Neural progenitor cell (in vitro differentiated cells): ENCODE data around the gene KCNQ1. TPM values are rescaled to one million over a fixed set of nuclear protein-coding genes. Genes with fewer than 3 reads are reported as not detected.
A peak's percentile ranks its signal among the peaks of the same experiment; 100 is the strongest.

Experiments
- DNase-seq: peaks from one replicate; pipeline ENCODE4 v3.0.0-alpha.2; 2016; ENCODE audit warnings: low spot score
- H2AFZ ChIP-seq: fragments of 200-600 bp; sonication (generic); replicated peaks from 2 replicates; pipeline ENCODE4 v1.6.1; 2016; ENCODE audit warnings: antibody characterized with exemption
- H3F3A ChIP-seq: fragments of 200-600 bp; sonication (generic); 2 replicates; pipeline ENCODE4 v1.6.1; 2016; ENCODE audit warnings: antibody characterized with exemption, low read depth
- H3K27ac ChIP-seq: fragments of 200-600 bp; sonication (generic); 2 replicates; pipeline ENCODE4 v1.5.1; 2016; ENCODE audit warnings: mild to moderate bottlenecking
- H3K27me3 ChIP-seq: fragments of 200-600 bp; sonication (generic); 2 replicates; pipeline ENCODE4 v1.6.1; 2016; ENCODE audit warnings: mild to moderate bottlenecking, moderate library complexity
- H3K36me3 ChIP-seq: fragments of 200-600 bp; sonication (generic); 2 replicates; pipeline ENCODE4 v1.5.1; 2016
- H3K4me1 ChIP-seq: fragments of 200-600 bp; sonication (generic); 2 replicates; pipeline ENCODE4 v1.6.1; 2016; ENCODE audit warnings: mixed run types
- H3K4me2 ChIP-seq: fragments of 200-600 bp; sonication (generic); 2 replicates; pipeline ENCODE4 v1.6.1; 2016
- H3K4me3 ChIP-seq: fragments of 200-600 bp; sonication (generic); 2 replicates; pipeline ENCODE4 v1.5.1; 2016
- H3K79me2 ChIP-seq: fragments of 200-600 bp; sonication (generic); 2 replicates; pipeline ENCODE4 v1.6.1; 2016; ENCODE audit warnings: low read depth
- H3K9ac ChIP-seq: fragments of 200-600 bp; sonication (generic); 2 replicates; pipeline ENCODE4 v1.6.1; 2016
- H3K9me3 ChIP-seq: fragments of 200-600 bp; sonication (generic); 2 replicates; pipeline ENCODE4 v1.5.1; 2016; ENCODE audit warnings: low read depth
- H4K20me1 ChIP-seq: fragments of 200-600 bp; sonication (generic); 2 replicates; pipeline ENCODE4 v1.6.1; 2016; ENCODE audit warnings: low read depth
- H3K27ac Mint-ChIP-seq: 3 replicates; pipeline ENCODE4 v1.8.0; 2021; ENCODE audit warnings: mixed read lengths
- H3K27me3 Mint-ChIP-seq: 2 replicates; pipeline ENCODE4 v1.8.0; 2022; ENCODE audit warnings: low read depth, mild to moderate bottlenecking, inconsistent platforms, moderate library complexity, mixed read lengths; ENCODE audit not compliant: insufficient read depth
- H3K36me3 Mint-ChIP-seq: 3 replicates; pipeline ENCODE4 v1.8.0; 2021; ENCODE audit warnings: mixed read lengths
- H3K4me1 Mint-ChIP-seq: 3 replicates; pipeline ENCODE4 v1.8.0; 2021; ENCODE audit warnings: mixed read lengths
- H3K4me3 Mint-ChIP-seq: 3 replicates; pipeline ENCODE4 v1.8.0; 2021; ENCODE audit warnings: mild to moderate bottlenecking, moderate library complexity, mixed read lengths
- H3K9me3 Mint-ChIP-seq: 3 replicates; pipeline ENCODE4 v1.8.0; 2020; ENCODE audit warnings: mixed read lengths
- EZH2 ChIP-seq: fragments of 200-600 bp; sonication (generic); IDR thresholded peaks from 2 replicates; pipeline ENCODE4 v1.6.1; 2017; ENCODE audit warnings: antibody characterized with exemption, mild to moderate bottlenecking, moderate library complexity
- EZH2phosphoT487 ChIP-seq: fragments of 200-600 bp; sonication (generic); IDR thresholded peaks from 2 replicates; pipeline ENCODE4 v1.6.1; 2017; ENCODE audit warnings: antibody characterized with exemption
- total RNA-seq: library from RNA; depleted of rRNA; stranded (reverse); fragments of >200 nt; gene quantifications from 2 replicates; pipeline ENCODE4 v1.2.3, GENCODE V29; 2015; ENCODE audit warnings: low replicate concordance
- TF ChIP-seq, protein P1 (sequence below): fragments of 200-600 bp; sonication (generic); IDR thresholded peaks from 2 replicates; pipeline ENCODE4 v1.5.1; 2017; ENCODE audit warnings: antibody characterized with exemption, mild to moderate bottlenecking

Gene KCNQ1
- total RNA-seq, 1 donor from 2014 or later = 0.11 TPM

DNA sequence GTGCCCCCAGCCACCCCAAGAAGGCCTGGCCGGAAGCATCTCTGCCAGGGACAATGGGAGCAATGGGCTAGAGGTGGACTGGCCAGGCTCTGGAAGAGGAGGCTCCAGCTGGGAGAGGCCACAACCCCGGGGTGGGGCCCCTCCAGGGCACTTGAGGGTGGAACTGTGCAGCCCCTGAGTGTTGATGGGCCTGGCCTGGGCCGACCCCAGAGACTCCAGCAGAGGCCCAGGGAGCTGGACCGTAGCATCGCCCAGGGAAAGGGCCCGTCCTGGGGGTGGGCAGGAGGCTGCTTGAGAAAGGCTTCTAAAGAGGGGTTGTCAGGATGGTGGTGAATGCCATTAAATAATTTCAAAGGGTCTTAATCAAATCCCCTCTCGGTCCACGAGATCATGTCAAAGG is 410.4 kb downstream of the KCNQ1 start:
- DNase-seq = no peak

DNA sequence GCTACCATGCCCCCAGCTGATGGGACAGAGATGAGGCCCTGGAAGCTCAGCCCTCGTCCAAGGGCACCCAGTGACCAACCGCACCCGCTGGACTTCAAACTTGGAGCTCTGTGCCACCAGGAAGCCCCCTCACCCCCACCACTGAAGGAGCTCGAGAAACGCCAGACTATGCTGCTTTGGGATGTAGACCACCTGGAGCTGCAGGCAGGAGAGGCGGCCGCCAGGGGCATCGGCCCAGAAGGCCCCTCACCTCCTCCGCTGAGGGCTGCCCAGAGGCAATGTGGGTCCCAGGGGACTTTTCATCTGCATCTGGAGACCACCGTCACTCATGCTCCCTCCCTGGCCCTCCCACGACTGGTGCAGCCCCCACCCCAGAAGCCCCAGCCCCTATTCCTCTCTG is 412.5 kb downstream of the KCNQ1 start:
- Mint-ChIP-seq H3K4me1 (peaks cover 50% of the 10 kb centered on the region), H3K36me3 (no peaks in the 10 kb centered on the region), H3K27me3 (peaks cover 18% of the 10 kb centered on the region), H3K4me3 (no peak overlapping the region), H3K9me3 (peaks cover 2% of the 10 kb centered on the region), H3K27ac (peak overlapping the region; percentile 42)
- H3K4me3 ChIP-seq = no peak overlapping the region
- H2AFZ ChIP-seq = no peak overlapping the region
- H3F3A ChIP-seq = peaks cover 12% of the 10 kb centered on the region
- no peaks in the 10 kb centered on the region for H4K20me1 ChIP-seq
- no peak overlapping the region for H3K27ac ChIP-seq
- no peaks in the 10 kb centered on the region for H3K79me2 ChIP-seq
- no peaks in the 10 kb centered on the region for H3K36me3 ChIP-seq
- no peaks in the 10 kb centered on the region for H3K9me3 ChIP-seq
- no peak for DNase-seq
- H3K27me3 ChIP-seq = peaks cover 39% of the 10 kb centered on the region
- no peak overlapping the region for H3K4me2 ChIP-seq
- H3K4me1 ChIP-seq = peaks cover 11% of the 10 kb centered on the region
- no peak for TF ChIP-seq EZH2phosphoT487
- TF ChIP-seq, protein P1, sequence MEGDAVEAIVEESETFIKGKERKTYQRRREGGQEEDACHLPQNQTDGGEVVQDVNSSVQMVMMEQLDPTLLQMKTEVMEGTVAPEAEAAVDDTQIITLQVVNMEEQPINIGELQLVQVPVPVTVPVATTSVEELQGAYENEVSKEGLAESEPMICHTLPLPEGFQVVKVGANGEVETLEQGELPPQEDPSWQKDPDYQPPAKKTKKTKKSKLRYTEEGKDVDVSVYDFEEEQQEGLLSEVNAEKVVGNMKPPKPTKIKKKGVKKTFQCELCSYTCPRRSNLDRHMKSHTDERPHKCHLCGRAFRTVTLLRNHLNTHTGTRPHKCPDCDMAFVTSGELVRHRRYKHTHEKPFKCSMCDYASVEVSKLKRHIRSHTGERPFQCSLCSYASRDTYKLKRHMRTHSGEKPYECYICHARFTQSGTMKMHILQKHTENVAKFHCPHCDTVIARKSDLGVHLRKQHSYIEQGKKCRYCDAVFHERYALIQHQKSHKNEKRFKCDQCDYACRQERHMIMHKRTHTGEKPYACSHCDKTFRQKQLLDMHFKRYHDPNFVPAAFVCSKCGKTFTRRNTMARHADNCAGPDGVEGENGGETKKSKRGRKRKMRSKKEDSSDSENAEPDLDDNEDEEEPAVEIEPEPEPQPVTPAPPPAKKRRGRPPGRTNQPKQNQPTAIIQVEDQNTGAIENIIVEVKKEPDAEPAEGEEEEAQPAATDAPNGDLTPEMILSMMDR = peak; percentile 19
- no peak overlapping the region for H3K9ac ChIP-seq

More for the DNA sequence above, 410.4 kb downstream of the KCNQ1 start:
- H3K4me1 Mint-ChIP-seq = peaks cover 54% of the 10 kb centered on the region
- Histone ChIP-seq H3K36me3 (no peaks in the 10 kb centered on the region), H3F3A (peaks cover 8% of the 10 kb centered on the region), H3K9ac (no peak overlapping the region), H3K4me3 (no peak overlapping the region), H3K4me1 (peaks cover 21% of the 10 kb centered on the region), H3K27me3 (peaks cover 18% of the 10 kb centered on the region), H3K27ac (no peak overlapping the region), H3K79me2 (no peaks in the 10 kb centered on the region), H4K20me1 (no peaks in the 10 kb centered on the region), H2AFZ (no peak overlapping the region), H3K9me3 (no peaks in the 10 kb centered on the region), H3K4me2 (no peak overlapping the region)
- peaks cover 7% of the 10 kb centered on the region for H3K27me3 Mint-ChIP-seq
- H3K4me3 Mint-ChIP-seq = no peak overlapping the region
- TF ChIP-seq EZH2 (no peak), EZH2phosphoT487 (no peak)
- TF ChIP-seq, protein P1 = no peak
- no peaks in the 10 kb centered on the region for H3K36me3 Mint-ChIP-seq
- H3K27ac Mint-ChIP-seq = no peak overlapping the region
- H3K9me3 Mint-ChIP-seq = peaks cover 2% of the 10 kb centered on the region

DNA sequence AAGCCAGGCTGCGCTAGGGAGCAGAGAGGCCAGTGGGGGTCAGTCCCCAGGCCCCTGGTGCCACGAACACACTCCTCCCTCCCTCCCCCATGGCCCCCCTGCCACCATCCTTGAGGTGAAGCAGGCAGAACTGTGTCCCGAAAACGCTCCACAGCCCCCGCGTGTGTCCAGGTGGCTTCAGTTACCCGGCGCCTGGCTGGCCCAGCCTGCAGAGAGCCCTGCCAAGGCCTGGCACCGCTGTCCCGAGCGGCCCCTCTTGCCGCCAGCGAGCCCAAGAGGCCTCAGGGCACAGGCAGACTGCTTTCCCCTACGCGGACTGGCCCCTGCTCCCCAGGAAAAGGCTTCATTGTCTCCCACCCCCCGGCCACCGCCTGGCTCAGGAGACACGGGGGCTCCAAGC is 413.1 kb downstream of the KCNQ1 start:
- Histone ChIP-seq H3F3A (peaks cover 12% of the 10 kb centered on the region), H3K27me3 (peaks cover 45% of the 10 kb centered on the region), H4K20me1 (no peaks in the 10 kb centered on the region), H3K27ac (no peak overlapping the region), H3K79me2 (no peaks in the 10 kb centered on the region), H3K4me2 (no peak overlapping the region), H3K9me3 (no peaks in the 10 kb centered on the region), H3K4me1 (peaks cover 11% of the 10 kb centered on the region), H3K36me3 (no peaks in the 10 kb centered on the region), H2AFZ (no peak overlapping the region), H3K9ac (no peak overlapping the region), H3K4me3 (no peak overlapping the region)
- Mint-ChIP-seq H3K4me3 (no peak overlapping the region), H3K4me1 (peaks cover 48% of the 10 kb centered on the region), H3K27ac (no peak overlapping the region), H3K36me3 (no peaks in the 10 kb centered on the region), H3K9me3 (peaks cover 2% of the 10 kb centered on the region), H3K27me3 (peaks cover 18% of the 10 kb centered on the region)
- TF ChIP-seq EZH2 (no peak), EZH2phosphoT487 (no peak)
- TF ChIP-seq, protein P1 = no peak
- no peak for DNase-seq
